Subcutaneous adipose tissue (tissue), 4 donors: ENCODE data around the gene CD58. TPM values are rescaled to one million over a fixed set of nuclear protein-coding genes. Genes with fewer than 3 reads are reported as not detected.

Experiments used
- CTCF ChIP-seq: fragments of 450-650 bp; IDR thresholded peaks from one replicate; pipeline ENCODE4 v1.5.1; 2016; ENCODE audit warnings: low read depth, mild to moderate bottlenecking, control low read depth, antibody characterized with exemption, moderate library complexity
- total RNA-seq, 4 donors: library from RNA; depleted of rRNA; stranded (reverse); fragments of >200 nt; gene quantifications; one replicate each; pipeline ENCODE4 v1.1.0, GENCODE V29; 2016

The CD58 gene
- total RNA-seq, 4 donors from 2014 or later, result 33.9 to 53.8 (median 43.0) TPM

GRCh38 chr1:116544588-116545358 lies 26.1 kb downstream of the CD58 start:
- TF ChIP-seq CTCF, result no peak

GRCh38 chr1:116540088-116540487 lies 30.7 kb downstream of the CD58 start:
- no peak for TF ChIP-seq CTCF

- no peak for TF ChIP-seq CTCF
Measured at GRCh38 chr1:116538544-116538943, 32.3 kb downstream of the CD58 start.

- TF ChIP-seq CTCF, result no peak
Measured at GRCh38 chr1:116537898-116538297, 32.9 kb downstream of the CD58 start.

- no peak for TF ChIP-seq CTCF
Measured at GRCh38 chr1:116537040-116537831, 33.6 kb downstream of the CD58 start.

GRCh38 chr1:116534014-116534739 lies 36.6 kb downstream of the CD58 start:
- TF ChIP-seq CTCF, result no peak

GRCh38 chr1:116533429-116533820 lies 37.4 kb downstream of the CD58 start:
- TF ChIP-seq CTCF, result no peak
